PFSK-1 (cell line): Measurements from ENCODE around the gene AGFG2.

Experiments
- FOXP2 ChIP-seq: optimal IDR thresholded peaks from 2 replicates; pipeline ENCODE3; 2011; ENCODE audit warnings: borderline replicate concordance, control low read depth, inconsistent platforms; ENCODE audit not compliant: insufficient read depth; ENCODE audit errors: extremely low read length, extremely low read depth
- POLR2AphosphoS5 ChIP-seq: IDR thresholded peaks from 2 replicates; pipeline ENCODE4 v1.6.1; 2012; ENCODE audit warnings: low read depth, mild to moderate bottlenecking, control low read depth, low read length, moderate library complexity
- REST ChIP-seq, 2 experiments: IDR thresholded peaks; 2 replicates each; pipeline versions ENCODE4 v1.6.1 to v1.8.0; 2011 to 2012; ENCODE audit warnings: low read depth in 2 of 2, low read length in 2 of 2, control low read depth in 1 of 2, inconsistent platforms in 1 of 2, mild to moderate bottlenecking in 1 of 2, moderate library complexity in 1 of 2; ENCODE audit not compliant: insufficient read depth in 1 of 2
- SIN3A ChIP-seq: IDR thresholded peaks from 2 replicates; pipeline ENCODE4 v1.6.1; 2012; ENCODE audit warnings: mild to moderate bottlenecking, low read length, moderate library complexity, borderline replicate concordance; ENCODE audit not compliant: insufficient read depth
- TAF1 ChIP-seq: IDR thresholded peaks from 2 replicates; pipeline ENCODE4 v1.6.1; 2012; ENCODE audit warnings: low read length, control low read depth, borderline replicate concordance; ENCODE audit not compliant: insufficient read depth

The AGFG2 gene

GRCh38 chr7:100492738-100493475 is 46.1 kb upstream of the AGFG2 start:
- TF ChIP-seq SIN3A (no peak), TAF1 (no peak), POLR2AphosphoS5 (no peak), FOXP2 (no peak), REST (IDR thresholded peaks at IDR 0.05; ENCODE audit: insufficient read depth in 1 of 2, low read depth in 2 of 2, low read length in 2 of 2) (no peak)

- TF ChIP-seq REST (IDR thresholded peaks at IDR 0.05; ENCODE audit: insufficient read depth in 1 of 2, low read depth in 2 of 2, low read length in 2 of 2) (no peak), FOXP2 (no peak), TAF1 (no peak), POLR2AphosphoS5 (no peak)
Observed at GRCh38 chr7:100493476-100494264, 45.3 kb upstream of the AGFG2 start.

- TF ChIP-seq FOXP2 (no peak), TAF1 (no peak), POLR2AphosphoS5 (no peak), SIN3A (no peak), REST (IDR thresholded peaks at IDR 0.05; ENCODE audit: insufficient read depth in 1 of 2, low read depth in 2 of 2, low read length in 2 of 2) (no peak)
Observed at GRCh38 chr7:100496509-100496908, 42.5 kb upstream of the AGFG2 start.

- TF ChIP-seq SIN3A = no peak
- no peak for TF ChIP-seq POLR2AphosphoS5
- no peak for TF ChIP-seq REST (IDR thresholded peaks at IDR 0.05; ENCODE audit: insufficient read depth in 1 of 2, low read depth in 2 of 2, low read length in 2 of 2)
- no peak for TF ChIP-seq FOXP2
- TF ChIP-seq TAF1 = no peak
Observed at GRCh38 chr7:100504887-100505611, 34.0 kb upstream of the AGFG2 start.
